ENCODE measurements around the gene PCDHGA9.

DNA sequence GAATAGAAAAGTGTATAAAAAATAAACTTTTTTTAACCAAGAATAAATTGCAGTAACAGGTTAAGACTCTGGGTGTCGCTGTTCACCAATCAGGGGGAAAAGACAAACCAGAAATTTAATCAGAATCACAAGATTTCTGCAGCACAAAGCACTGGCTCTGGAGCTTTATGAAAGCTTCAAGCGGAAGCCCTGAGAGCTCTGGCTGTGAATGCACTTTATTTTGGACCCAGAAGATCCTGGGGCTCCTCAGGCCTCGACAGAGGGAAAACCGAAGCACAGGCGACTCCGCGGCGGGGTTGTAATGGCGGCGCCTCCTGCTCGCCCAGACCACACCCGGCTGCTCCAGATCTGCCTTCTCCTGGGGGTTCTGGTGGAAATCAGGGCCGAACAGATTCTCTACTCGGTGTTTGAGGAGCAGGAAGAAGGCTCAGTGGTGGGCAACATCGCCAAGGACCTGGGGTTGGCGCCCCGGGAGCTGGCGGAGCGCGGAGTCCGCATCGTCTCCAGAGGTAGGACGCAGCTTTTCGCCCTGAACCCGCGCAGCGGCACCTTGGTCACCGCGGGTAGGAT, 47.6 kb upstream of the PCDHGA9 start, which contains the start of gene PCDHGA4:
- TF ChIP-seq EZH2 (IDR thresholded peaks at IDR 0.05; ENCODE audit: low read length, missing control alignments) = no peak
- TF ChIP-seq, protein P1, sequence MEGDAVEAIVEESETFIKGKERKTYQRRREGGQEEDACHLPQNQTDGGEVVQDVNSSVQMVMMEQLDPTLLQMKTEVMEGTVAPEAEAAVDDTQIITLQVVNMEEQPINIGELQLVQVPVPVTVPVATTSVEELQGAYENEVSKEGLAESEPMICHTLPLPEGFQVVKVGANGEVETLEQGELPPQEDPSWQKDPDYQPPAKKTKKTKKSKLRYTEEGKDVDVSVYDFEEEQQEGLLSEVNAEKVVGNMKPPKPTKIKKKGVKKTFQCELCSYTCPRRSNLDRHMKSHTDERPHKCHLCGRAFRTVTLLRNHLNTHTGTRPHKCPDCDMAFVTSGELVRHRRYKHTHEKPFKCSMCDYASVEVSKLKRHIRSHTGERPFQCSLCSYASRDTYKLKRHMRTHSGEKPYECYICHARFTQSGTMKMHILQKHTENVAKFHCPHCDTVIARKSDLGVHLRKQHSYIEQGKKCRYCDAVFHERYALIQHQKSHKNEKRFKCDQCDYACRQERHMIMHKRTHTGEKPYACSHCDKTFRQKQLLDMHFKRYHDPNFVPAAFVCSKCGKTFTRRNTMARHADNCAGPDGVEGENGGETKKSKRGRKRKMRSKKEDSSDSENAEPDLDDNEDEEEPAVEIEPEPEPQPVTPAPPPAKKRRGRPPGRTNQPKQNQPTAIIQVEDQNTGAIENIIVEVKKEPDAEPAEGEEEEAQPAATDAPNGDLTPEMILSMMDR (conservative IDR thresholded peaks at IDR 0.05 in 1 of 2, IDR thresholded peaks at IDR 0.05 in 1 of 2; ENCODE audit: low read depth in 1 of 2, low read length in 2 of 2) = peak; percentile 36 to 50

All from fibroblast of lung (primary cell).